H4 (cell line): Measurements from ENCODE around the gene ZNF224. TPM values are rescaled to one million over a fixed set of nuclear protein-coding genes. Genes with fewer than 3 reads are reported as not detected.

ENCODE experiments used
- DNase-seq: peaks from one replicate; pipeline ENCODE4 v3.0.0-alpha.2; 2015; ENCODE audit warnings: low spot score
- total RNA-seq: library from RNA; depleted of rRNA; stranded (reverse); fragments of >200 nt; shearing (Covaris generic); gene quantifications from 2 replicates; pipeline ENCODE4 v1.2.3, GENCODE V29; 2014; rRNA removed

The ZNF224 gene
- total RNA-seq, 1 experiment from 2014 or later, result 6.0 TPM

- DNase-seq, result no peak
These were observed 37.8 kb downstream of the ZNF224 start for GRCh38 chr19:44131955-44132354.

DNA sequence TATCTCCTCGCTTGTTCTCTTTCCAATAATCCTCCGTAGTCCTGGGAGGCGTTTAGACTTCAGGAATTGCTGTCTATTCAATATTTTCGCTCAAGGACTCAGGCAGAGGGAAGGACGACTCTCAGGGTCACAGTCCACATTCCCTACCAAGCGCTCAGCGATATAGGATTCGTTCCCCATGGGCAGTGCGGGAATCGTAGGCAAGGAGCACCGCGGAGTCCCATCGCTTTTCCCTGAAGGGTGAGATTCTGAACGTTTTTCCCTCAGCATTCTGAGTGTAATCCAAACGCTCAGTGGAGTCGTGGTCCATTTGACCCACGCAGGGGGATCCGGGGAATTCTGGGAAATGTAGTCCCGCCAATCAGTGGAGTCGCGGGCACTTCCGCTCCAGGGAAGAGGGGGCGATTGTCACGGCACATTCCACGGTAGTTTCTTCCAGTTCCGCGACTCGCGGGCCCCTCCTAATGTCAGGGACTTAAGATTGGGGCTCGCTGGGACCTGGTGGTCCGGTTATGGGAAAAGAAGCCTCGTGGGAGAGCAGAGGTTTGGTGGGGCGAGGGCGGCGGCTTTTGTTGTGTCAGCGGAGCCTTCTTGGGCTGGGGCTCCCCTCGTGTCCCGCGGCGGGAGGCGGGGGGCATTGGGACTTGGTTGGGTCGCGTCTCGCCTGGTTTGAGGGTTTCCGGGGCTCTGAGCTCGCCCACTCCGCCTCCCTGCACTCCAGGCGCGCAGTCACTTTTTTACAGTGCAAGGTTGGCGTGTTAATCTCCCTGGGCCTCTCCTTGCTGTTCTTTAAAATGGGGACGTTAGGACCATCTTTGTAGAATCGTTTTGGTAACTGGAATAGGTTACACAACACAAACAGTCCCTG, 47.3 kb downstream of the ZNF224 start, which contains the start of gene ZNF234:
Gene ZNF234 (plus strand): TSS at position 364 of the 868 bp plus-strand sequence. CDS start 3,079 bp downstream, outside the sequence.
- peak; percentile 30 for DNase-seq

GRCh38 chr19:44142059-44142433, 47.9 kb downstream of the ZNF224 start:
- DNase-seq, result no peak

GRCh38 chr19:44149776-44150175, 55.6 kb downstream of the ZNF224 start:
- DNase-seq, result no peak

GRCh38 chr19:44151491-44151890, 57.3 kb downstream of the ZNF224 start:
- no peak for DNase-seq

DNA sequence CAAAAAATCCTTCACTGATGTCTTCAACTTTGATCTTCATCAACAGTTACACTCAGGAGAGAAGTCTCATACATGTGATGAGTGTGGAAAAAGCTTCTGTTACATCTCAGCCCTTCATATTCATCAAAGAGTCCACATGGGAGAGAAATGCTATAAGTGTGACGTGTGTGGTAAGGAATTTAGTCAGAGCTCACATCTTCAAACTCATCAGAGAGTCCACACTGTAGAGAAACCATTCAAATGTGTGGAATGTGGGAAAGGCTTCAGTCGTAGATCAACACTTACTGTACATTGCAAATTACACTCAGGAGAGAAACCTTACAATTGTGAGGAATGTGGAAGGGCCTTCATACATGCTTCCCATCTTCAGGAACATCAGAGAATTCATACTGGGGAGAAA, 62.3 kb downstream of the ZNF224 start:
- DNase-seq, result no peak

Other genes with a start within 250 kb of the ZNF224 start
- gene ZNF404, start 210.4 kb upstream of the ZNF224 start, total RNA-seq, result 0.12 and 0.19 TPM in 2 replicates
- 7.4 and 10.1 TPM in 2 replicates for gene ZNF45, start 159.1 kb upstream of the ZNF224 start, total RNA-seq
- gene ZNF221, start 143.1 kb upstream of the ZNF224 start, total RNA-seq, result 1.1 and 1.8 TPM in 2 replicates
- gene ZNF155, start 110.2 kb upstream of the ZNF224 start, total RNA-seq, result 2.4 and 3.4 TPM in 2 replicates
- 2.0 and 7.8 TPM in 2 replicates for gene ZNF230, start 91.4 kb upstream of the ZNF224 start, total RNA-seq
- 3.9 and 6.2 TPM in 2 replicates for gene ZNF222, start 69.0 kb upstream of the ZNF224 start, total RNA-seq
- 4.2 TPM in 2 replicates for gene ZNF223, start 42.3 kb upstream of the ZNF224 start, total RNA-seq
- gene ZNF284, start 22.2 kb upstream of the ZNF224 start, total RNA-seq, result 1.1 and 1.8 TPM in 2 replicates
- 1.7 and 1.8 TPM in 2 replicates for gene ZNF225, start 19.0 kb downstream of the ZNF224 start, total RNA-seq
- 2.7 and 4.2 TPM in 2 replicates for gene ZNF234, start 47.2 kb downstream of the ZNF224 start, total RNA-seq
- 23.0 and 27.9 TPM in 2 replicates for gene ZNF226, start 70.7 kb downstream of the ZNF224 start, total RNA-seq
- gene ZNF227, start 118.2 kb downstream of the ZNF224 start, total RNA-seq, result 7.5 and 17.9 TPM in 2 replicates
- 0.04 and 0.70 TPM in 2 replicates for gene ZNF233, start 165.5 kb downstream of the ZNF224 start, total RNA-seq
- gene ZNF235, start 210.7 kb downstream of the ZNF224 start, total RNA-seq, result 1.8 and 3.0 TPM in 2 replicates